Activated CD4-positive, alpha-beta T cell treated with anti-CD3 and anti-CD28 coated beads for 48 hours (primary cell): ENCODE measurements around the gene FMNL1.

Experiments
- DNase-seq: peaks from one replicate; pipeline ENCODE4 v3.0.0-alpha.2; 2020

FMNL1 gene

GRCh38 chr17:45284176-45285140 is 62.8 kb downstream of the FMNL1 start:
- DNase-seq, result peak; percentile 60

DNA sequence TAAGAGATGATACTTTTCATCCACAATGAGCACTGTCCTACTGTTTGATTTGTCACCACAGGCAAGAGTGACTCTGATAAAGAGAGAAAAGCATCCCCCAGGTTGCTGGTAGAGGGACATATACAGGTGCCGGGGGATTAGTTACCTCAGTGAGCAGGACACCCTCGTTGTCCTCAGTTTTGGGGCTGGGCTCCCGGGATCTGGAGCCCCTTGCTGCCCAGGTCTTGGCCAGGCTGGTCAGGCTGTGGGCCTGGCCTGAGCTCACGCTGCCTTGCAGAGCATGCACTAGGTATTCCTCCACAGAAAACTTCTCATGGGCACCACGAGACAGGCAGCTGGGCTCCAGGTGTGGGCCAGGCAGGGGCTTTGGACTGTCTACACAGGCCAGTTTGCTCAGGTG is 64.6 kb downstream of the FMNL1 start:
- no peak for DNase-seq

- DNase-seq, result no peak
Observed at GRCh38 chr17:45287526-45288500, 66.1 kb downstream of the FMNL1 start.

DNA sequence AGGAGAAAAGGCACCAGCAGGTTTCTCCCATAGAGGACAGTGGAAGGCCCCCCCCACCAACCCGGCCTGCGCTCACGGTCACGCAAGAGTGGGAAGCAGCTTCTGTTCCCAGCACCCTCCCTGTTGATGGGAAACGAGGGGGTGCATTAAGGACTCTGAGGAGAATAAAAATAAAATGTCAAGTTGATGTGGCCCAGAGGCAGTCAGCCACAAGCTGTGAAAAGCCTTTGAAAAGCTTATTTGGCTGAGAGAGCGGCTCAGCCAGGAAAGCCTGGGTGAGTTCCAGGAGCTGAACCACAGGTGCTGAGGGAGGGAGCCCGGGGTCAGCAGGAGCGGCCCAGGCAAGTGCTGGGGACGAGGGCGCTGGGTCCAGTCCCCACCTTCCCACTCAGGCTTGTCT is 67.1 kb downstream of the FMNL1 start:
- no peak for DNase-seq

DNA sequence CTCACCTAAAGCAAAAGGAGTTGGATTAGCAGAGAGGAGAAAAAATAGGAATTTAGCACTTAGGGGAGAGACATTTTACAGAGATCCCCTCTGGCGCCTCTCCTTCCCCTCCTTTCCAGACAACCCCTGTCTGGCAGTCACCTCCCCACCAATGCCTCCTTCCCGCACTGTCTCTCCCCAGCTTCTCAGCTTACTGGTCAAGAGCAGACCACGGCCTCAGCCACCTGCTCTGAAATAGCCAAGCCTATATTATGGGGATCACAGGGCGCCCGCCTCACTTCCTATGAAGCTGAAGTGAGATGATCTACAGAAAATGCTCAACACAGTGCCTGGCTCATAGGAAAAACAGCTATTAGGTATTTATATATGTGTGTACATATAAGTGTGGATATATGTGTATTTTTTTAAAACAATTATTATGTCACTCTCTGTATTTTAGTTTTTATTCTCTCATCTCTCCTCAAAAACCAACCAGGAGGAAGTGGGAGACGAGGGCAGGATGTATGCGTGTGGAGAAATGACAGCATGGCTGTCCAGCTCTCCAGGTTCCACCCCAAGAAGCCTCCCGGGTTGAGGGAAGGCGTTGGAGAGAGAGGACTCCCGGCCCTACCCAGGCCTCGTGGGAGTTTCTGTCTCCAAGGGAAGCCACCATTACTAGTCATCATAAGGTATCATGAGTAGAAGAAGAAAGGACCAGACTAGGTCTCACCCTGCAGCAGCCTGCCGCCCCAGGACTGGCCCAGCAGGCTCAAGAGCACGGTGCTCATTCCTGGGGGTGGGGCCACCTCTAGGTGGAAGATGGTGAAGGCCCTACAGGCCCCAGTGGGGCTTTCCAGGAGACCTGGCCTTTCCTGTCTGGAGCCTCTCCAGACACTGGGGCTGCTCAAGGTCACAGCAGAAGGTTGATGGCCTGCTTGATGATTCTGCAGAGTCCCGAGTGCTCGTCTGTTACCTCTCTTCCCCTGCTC is 67.9 kb downstream of the FMNL1 start:
- no peak for DNase-seq

DNA sequence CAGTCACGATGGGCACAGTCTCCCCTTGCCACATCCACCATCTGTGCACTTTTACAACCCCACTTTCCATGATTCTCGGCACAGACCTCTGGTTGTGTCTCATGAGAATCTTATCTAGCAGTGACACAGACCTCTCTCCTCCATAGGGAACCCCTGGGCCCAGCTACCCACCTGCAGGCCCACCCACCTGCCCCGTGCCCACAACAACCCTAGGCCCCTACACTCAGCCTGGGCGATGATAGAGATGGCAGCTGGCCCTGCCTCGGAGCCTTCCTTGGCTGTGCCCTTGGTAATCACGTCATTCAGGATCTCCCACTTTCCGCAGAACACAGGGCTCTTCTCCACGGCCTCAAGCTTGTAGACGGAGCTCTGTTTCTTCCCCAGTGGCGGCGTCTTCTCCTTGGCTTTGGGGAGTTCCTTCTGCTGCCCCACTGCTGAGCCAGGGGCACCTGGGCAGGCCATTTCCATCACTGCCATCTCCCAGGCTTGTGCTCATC is 68.6 kb downstream of the FMNL1 start:
- no peak for DNase-seq

DNA sequence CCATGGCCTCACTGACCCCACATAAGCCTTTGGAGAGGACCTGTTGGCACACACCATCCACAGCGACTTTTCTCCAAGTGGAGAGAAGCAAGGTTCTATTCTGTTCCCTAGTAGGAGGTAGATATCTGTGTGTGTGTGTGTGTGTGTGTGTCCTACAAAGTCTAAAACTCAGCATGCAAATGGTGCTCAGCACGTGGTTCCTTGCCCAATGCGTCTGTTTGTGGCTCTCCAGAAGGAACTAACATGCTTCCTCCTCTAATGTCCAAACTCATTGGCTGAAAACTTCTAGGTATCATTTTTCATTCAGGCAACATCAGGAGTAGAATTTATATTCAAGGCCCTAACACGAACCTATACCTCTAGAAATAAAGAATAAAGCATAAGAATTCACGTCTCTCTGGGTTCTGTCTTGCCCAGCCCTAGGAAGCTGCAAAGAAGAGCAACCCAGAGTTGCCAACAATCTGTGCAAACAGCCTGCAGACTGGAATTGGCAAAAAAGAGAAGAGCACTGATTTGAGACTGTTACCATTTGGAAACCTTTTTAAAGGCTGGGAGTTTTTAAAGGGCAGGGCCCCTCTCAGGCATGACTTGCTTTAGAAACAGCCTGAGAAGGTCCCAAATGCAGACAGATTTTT is 69.6 kb downstream of the FMNL1 start:
- no peak for DNase-seq

DNA sequence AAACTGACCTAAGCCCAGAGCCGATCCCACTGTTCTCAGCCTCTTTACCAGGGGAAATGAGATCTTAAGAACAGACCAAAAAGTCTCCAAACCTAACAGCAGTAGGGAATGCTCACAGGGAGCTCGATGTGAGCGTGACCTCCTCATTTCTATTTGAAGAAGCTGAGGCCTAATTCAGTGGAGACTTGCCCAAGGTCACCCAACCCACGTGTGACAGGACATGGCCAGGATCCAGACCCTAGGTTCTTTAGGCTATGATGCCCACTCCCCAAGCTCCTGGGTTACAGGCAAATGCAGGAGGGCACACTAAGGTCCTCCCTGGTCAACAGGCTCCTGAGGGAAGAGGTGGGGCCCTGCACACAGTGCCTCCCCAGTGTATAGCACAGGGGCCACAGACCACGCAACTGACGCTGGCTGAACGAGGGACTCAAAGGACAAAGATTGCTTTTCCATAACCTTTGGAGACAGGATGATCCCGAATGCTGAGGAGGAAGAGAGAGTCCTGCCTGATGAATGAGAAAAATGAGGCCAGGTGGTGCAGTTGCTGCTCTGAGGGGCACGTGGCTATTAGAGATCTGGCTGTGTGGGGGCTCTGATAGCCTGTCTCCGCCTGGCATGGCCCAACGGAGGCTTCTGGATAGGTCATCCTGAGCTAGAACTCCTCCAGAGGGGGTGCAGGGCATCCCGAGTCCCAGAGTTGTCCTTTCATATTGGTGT is 71.2 kb downstream of the FMNL1 start:
- DNase-seq, result no peak

- peak; percentile 48 for DNase-seq
Observed at GRCh38 chr17:45293413-45294211, 71.9 kb downstream of the FMNL1 start.

GRCh38 chr17:45294506-45294905 is 72.8 kb downstream of the FMNL1 start:
- DNase-seq, result no peak

GRCh38 chr17:45296003-45296832 is 74.5 kb downstream of the FMNL1 start:
- DNase-seq, result no peak

GRCh38 chr17:45296833-45297124 is 75.1 kb downstream of the FMNL1 start:
- no peak for DNase-seq
